SHP77 treated with DMSO at 0.1 percent for 48 hours (cell line): ENCODE data around the gene DLG5.
"Not testable (repeated sequence)": the region's sequence is repeated elsewhere in the genome, so short reads cannot be mapped to it uniquely, and the experiment has no call there.

Experiments
- DNase-seq: peaks from one replicate; lab custom pipeline; 2025; lab: John Stamatoyannopoulos, UW

DLG5 gene

DNA sequence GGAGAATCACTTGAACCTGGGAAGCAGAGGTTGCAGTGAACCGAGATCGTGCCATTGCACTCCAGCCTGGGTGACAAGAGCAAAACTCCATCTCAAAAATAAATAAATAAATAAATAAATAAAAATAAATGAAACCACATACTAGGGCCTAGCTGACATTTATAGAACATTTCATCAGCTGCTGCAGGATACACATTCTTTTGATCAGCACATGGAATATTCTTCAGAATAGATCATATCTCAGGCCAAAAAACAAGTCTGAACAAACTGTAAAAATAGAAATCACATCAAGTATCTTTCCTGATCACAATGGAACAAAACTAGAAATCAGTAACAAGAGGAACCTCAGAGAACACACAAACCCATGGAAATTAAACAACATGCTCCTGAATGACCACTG is 168.1 kb downstream of the DLG5 start:
- DNase-seq: not testable (repeated sequence)

DNA sequence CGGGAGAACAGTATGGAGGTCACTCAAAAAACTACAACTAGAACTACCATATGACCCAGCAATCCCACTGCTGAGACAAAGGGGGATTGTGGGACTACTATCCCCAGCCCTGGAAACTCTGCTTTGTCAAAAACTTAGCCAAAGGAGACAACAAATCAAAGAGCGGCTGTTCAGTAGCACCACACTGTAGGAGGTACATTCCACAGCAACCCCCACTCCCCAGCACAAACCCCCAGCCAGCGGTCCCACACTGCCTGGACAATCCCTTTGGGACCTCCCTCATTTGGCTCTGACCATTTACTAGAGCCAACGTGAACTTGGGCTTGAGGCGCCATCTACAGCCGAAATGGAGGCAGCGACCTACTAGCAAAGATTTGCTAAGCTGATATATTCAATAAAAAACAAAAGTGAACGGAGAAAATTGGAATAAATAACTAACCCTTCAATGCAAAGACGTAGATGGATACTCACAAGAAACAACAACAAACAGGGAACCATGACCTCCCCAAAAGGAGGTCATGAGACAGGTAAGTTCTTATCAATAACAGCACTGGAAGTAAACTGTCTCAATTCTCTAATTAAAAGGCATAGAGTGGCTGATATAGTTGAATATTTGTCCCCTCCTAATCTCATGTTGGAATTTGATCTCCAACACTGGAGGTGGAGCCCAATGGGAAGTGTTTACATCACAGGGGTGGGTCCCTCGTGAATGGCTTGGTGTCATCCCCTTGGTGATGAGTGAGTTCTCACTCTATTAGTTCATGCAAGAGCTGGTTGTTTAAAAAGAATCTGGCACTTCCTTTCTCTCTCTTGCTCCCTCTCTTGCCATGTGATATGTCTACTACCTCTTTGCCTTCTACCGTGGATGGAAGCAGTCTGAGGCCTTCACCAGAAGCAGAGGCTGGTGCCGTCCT is 170.0 kb downstream of the DLG5 start:
- DNase-seq: no peak

DNA sequence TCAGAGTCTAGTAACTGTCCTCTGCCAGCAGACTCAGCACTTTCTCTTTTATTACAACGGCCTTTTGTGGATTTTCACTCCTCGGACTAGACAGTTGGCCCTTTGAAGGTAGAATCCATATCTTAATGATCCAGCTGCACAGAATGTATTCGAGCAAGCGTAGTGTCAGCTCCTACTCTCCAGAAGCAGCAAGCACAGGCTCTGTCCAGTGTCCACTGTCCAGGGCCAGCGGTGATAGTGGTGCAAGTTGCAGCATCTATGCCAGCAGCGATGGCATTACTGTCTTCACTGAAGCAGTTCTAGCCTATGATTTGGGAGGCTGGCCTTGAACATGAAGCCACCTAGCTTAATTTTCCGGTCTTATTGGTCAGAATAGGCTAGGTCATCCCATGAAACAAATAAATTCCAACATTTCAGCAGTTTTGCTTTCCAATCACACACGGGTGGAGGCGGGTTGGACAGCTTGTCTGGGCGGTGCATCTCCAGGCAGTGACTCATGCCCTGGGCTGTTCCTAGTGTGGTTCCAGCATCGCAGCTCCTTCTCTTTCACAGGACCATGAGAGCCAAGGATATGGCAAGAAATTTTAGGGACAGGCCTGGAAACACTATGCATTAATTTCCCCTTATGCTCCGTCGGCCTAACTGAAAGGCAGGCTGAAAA is 180.4 kb downstream of the DLG5 start:
- no peak for DNase-seq

DNA sequence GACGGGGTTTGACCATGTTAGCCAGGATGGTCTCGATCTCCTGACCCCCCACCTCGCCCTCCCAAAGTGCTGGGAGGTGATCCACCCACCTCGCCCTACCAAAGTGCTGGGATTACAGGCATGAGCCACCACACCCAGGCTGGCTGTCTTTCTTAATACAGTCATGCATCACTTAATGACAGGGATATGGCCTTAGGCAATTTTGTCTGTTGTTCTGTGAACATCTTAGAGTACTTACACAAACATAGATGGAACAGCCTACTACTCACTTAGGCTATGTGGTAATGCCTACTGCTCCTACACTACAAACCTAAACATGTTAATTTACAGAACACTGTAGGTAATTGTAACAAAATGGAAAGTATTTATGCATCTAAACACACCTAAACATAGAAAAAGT is 182.3 kb downstream of the DLG5 start:
- DNase-seq: no peak

DNA sequence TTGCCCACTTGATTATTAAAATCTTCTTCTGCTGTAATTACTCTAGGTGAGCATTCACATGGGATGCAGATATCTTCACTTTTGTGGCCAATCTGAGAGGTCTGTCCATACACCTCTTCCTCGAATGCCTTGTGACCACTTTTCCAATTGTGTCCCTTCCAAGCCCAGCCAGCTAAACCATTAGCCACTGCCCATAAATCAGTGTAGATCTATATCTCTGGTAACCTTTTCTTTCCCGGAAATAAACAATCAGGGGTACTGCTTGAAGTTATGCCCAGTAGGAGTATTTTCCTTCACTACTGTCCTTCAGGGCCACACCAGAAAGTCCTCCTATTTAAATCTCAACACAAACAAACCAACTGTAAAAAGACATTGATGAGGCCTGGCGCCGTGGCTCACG is 184.4 kb downstream of the DLG5 start:
- no peak for DNase-seq

DNA sequence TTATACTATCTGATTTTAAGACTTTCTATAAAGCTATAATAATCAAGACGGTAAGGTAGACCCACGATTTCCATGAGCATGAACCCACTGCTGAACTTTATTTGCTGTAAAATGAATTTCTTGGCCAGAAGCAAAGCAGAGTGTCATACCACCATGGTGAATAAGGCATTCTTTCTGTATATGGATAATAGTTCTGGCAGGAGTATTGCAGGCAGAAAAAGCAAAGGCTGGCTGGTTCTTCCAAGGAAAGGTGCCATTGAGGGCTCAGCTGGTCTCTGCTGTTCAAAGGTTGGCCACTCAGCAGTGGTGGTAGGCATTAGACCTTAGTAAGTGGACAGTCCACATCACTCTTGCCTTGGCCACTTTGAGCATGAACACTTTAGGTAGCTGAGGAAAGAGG is 184.8 kb downstream of the DLG5 start:
- DNase-seq: no peak
